Peyer's patch (tissue), 4 donors: ENCODE data around the gene NOC2L. TPM values are rescaled to one million over a fixed set of nuclear protein-coding genes. Genes with fewer than 3 reads are reported as not detected.

Experiments
- DNase-seq, 3 donors: peaks; one replicate each; pipeline ENCODE4 v3.0.0-alpha.2; 2017 to 2019
- H3K27ac ChIP-seq, 4 donors: fragments of 200-600 bp; sonication (generic); one replicate each; pipeline ENCODE4 v1.5.1; 2016 to 2019
- H3K27me3 ChIP-seq, 2 donors: fragments of 200-600 bp; sonication (generic); one replicate each; pipeline ENCODE4 v1.5.1; 2019
- H3K36me3 ChIP-seq, 3 donors: fragments of 200-600 bp; sonication (generic); one replicate each; pipeline ENCODE4 v1.5.1; 2016 to 2019
- H3K4me1 ChIP-seq, 4 donors: fragments of 200-600 bp; sonication (generic); one replicate each; pipeline ENCODE4 v1.5.1; 2016 to 2019
- H3K4me3 ChIP-seq, 4 donors: fragments of 200-600 bp; sonication (generic); 1 replicate in 3 of 4; 2 replicates in 1 of 4; pipeline ENCODE4 v1.5.1; 2016 to 2019; ENCODE audit warnings: mild to moderate bottlenecking in 1 of 4
- H3K9me3 ChIP-seq, 4 donors: fragments of 200-600 bp; sonication (generic); one replicate each; pipeline ENCODE4 v1.5.1; 2016 to 2019; ENCODE audit warnings: mild to moderate bottlenecking in 1 of 4
- POLR2A ChIP-seq, 2 donors: fragments of 450-650 bp; IDR thresholded peaks; one replicate each; pipeline ENCODE4 v1.5.1; 2017; ENCODE audit warnings: antibody characterized with exemption in 2 of 2, mild to moderate bottlenecking in 2 of 2, moderate library complexity in 2 of 2
- total RNA-seq, 4 donors: library from RNA; depleted of rRNA; stranded (reverse); fragments of >200 nt; gene quantifications; one replicate each; pipeline ENCODE4 v1.1.0, GENCODE V29; 2016
- TF ChIP-seq, protein P1 (sequence below), 6 experiments: fragments of 450-650 bp in 4 of 6; fragments of 200-600 bp in 2 of 6; sonication (generic) in 1 of 6; IDR thresholded peaks; one replicate each; pipeline ENCODE4 v1.5.1; 2017 to 2019; ENCODE audit warnings: antibody characterized with exemption in 6 of 6, mild to moderate bottlenecking in 3 of 6, moderate library complexity in 1 of 6

The NOC2L gene
- total RNA-seq, 4 donors from 2014 or later: 18.2 to 58.6 (median 39.9) TPM

DNA sequence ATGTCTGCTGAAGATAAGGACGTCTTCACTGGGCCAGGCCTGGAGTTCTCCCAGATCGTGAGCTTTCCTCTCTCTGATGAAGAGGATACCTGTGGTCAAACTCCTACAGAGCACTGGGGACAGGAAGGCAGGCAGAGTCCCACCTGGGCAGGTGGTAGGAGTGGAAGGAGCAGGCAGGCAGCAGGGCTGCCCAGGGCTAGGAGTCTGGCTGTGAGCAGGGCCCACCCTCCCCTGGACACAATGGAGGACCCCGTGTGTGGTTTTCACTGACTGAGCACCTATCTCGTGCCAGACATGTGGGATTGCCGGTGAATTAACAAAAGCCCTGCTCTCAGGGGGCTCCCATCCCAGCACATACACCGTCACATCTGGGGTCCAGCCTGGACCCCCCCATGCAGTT, 40.2 kb downstream of the NOC2L start:
- TF ChIP-seq POLR2A (IDR thresholded peaks at IDR 0.05): no peak
- TF ChIP-seq, protein P1, sequence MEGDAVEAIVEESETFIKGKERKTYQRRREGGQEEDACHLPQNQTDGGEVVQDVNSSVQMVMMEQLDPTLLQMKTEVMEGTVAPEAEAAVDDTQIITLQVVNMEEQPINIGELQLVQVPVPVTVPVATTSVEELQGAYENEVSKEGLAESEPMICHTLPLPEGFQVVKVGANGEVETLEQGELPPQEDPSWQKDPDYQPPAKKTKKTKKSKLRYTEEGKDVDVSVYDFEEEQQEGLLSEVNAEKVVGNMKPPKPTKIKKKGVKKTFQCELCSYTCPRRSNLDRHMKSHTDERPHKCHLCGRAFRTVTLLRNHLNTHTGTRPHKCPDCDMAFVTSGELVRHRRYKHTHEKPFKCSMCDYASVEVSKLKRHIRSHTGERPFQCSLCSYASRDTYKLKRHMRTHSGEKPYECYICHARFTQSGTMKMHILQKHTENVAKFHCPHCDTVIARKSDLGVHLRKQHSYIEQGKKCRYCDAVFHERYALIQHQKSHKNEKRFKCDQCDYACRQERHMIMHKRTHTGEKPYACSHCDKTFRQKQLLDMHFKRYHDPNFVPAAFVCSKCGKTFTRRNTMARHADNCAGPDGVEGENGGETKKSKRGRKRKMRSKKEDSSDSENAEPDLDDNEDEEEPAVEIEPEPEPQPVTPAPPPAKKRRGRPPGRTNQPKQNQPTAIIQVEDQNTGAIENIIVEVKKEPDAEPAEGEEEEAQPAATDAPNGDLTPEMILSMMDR (IDR thresholded peaks at IDR 0.05): no peak
- Histone ChIP-seq H3K4me3 (no peak overlapping the region), H3K4me1 (peaks cover 0 to 47% (median 14%) of the 10 kb centered on the region in 4 donors), H3K27ac (no peak overlapping the region), H3K27me3 (peaks cover 0 to 48% of the 10 kb centered on the region in 2 donors), H3K36me3 (no peaks in the 10 kb centered on the region), H3K9me3 (no peaks in the 10 kb centered on the region)
- no peak for DNase-seq

DNA sequence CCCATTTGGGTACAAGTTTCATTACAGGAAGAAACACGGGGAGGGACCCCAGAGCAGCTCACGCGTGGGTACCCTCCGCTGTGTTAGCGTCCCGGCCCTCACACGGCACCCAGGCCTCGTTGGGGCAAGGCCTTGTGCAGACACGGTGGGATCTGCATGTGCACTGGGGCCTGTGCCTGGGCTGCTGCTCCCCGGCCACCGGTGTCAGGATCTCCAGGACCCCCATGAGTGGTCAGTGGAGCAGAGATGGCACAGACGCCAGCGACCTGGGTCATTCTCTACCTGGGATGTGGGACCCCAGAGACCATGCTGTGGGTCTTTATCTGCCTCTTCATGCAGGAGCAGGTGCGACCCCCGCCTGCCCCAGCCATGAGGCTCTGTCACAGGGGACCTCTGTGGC, 40.7 kb downstream of the NOC2L start:
- no peaks in the 10 kb centered on the region for H3K36me3 ChIP-seq
- TF ChIP-seq POLR2A (IDR thresholded peaks at IDR 0.05): no peak
- TF ChIP-seq, protein P1 (IDR thresholded peaks at IDR 0.05): no peak
- H3K4me1 ChIP-seq: peaks cover 0 to 42% (median 10%) of the 10 kb centered on the region in 4 donors
- H3K27ac ChIP-seq: no peak overlapping the region
- H3K4me3 ChIP-seq: no peak overlapping the region
- H3K9me3 ChIP-seq: no peaks in the 10 kb centered on the region
- no peak for DNase-seq
- H3K27me3 ChIP-seq: peaks cover 0 to 45% of the 10 kb centered on the region in 2 donors

DNA sequence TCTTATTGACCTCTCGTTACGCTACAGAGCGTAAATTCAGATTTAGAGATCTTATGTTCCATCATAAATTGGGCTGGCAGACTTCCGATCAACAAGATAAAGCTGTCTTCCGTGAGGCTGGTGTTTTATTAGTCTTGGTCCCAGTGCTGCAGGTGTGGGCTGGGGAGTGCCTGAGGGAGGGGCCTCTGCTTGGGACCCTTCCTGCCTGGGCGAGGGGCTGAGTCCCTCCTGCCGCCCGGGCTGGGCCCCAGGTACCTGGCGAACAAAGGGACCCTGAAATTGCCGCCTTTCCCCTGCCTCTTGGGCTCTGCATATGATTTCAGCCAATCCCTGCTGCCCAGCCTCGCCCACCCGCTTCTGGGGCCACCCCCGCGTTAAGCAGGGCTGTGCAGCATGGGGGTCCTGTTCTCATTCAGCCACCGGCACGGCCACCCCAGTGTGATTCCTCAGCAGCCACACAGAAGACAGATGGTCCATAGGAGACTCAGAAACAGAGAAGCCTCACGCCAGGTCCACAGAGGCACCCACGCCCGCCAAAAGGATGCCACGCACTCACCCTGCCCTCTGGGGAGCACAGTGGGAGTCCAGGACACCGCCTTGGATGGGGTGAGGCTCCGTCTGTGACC, 41.5 kb downstream of the NOC2L start:
- DNase-seq: no peak

DNA sequence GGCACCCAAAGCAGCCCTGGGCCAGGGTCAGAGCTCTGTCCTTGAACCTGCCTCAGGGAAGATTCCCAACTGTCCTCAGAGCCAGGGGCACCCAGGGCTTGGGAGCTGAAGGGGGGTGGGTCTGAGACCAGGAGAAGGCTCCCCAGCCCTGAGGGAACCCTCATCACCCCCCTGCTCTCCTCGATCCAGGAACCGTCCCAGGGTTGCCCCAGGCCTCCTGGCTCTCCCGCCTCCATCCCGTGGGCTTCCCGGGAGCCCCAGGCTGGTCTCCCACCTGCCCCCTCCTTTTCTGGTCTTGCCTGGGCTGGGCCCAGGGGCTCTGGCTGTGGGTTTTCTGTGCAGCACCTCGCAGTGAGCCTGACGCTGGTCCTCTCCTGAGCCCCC, 42.0 kb downstream of the NOC2L start:
- no peaks in the 10 kb centered on the region for H3K36me3 ChIP-seq
- no peak overlapping the region for H3K4me3 ChIP-seq
- TF ChIP-seq, protein P1 (IDR thresholded peaks at IDR 0.05): no peak
- TF ChIP-seq POLR2A (IDR thresholded peaks at IDR 0.05): no peak
- DNase-seq: no peak
- no peaks in the 10 kb centered on the region for H3K9me3 ChIP-seq
- H3K27me3 ChIP-seq: peaks cover 0 to 37% of the 10 kb centered on the region in 2 donors
- no peak overlapping the region for H3K27ac ChIP-seq
- peaks cover 0 to 38% (median 6%) of the 10 kb centered on the region in 4 donors for H3K4me1 ChIP-seq

More for the DNA sequence above, 41.5 kb downstream of the NOC2L start:
- Histone ChIP-seq H3K36me3 (no peaks in the 10 kb centered on the region), H3K4me1 (peaks cover 0 to 36% (median 6%) of the 10 kb centered on the region in 4 donors), H3K9me3 (no peaks in the 10 kb centered on the region), H3K4me3 (no peak overlapping the region), H3K27ac (no peak overlapping the region), H3K27me3 (peaks cover 0 to 37% of the 10 kb centered on the region in 2 donors)
- TF ChIP-seq, protein P1 (IDR thresholded peaks at IDR 0.05): no peak
- no peak for TF ChIP-seq POLR2A (IDR thresholded peaks at IDR 0.05)

DNA sequence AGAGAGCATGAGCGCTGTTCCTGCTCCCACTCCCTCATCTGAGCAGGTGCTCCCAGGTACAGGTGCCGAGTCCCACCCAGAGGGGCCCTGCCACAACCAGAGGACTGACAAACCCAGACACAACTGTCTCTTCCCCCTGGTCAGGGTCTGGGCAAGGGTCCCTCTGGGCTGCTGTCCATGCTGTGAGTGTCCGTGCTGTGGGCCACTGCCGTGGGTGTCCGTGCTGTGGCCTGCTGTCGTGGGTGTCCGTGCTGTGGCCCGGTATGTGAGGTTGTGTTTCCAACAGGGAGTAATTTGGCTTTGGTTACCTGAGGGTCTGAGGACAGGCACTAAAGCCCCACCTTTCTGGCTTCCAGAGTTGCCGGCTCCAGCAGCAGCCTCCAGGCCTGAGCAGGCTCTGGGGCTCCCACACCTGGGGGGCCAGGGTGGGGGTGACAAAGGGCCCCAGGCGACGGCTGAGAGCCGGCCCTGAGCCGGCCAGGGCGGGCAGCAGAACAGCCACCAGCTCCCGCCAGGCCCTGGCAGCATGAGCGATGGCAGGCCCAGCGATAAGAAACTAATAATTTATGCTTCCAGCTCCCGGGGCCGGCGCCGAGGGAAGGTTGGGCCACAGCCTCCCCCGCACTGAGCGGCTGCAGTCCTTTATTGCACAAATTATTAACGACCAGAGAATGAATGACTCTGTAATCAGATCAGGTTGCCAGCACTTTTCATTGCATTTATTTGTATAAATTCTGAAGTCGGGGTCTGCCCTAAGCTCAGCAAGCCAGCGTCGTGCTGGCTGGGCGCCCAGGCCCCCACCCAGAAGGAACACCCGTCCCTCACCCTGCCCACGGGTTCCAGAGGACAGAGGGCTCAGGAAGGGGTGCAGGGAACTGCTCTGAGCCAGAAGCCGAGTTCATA, 42.6 kb downstream of the NOC2L start:
- H3K9me3 ChIP-seq: no peaks in the 10 kb centered on the region
- DNase-seq: no peak
- H3K27ac ChIP-seq: no peak overlapping the region
- TF ChIP-seq, protein P1 (IDR thresholded peaks at IDR 0.05): no peak
- TF ChIP-seq POLR2A (IDR thresholded peaks at IDR 0.05): no peak
- H3K4me1 ChIP-seq: peaks cover 0 to 39% (median 6%) of the 10 kb centered on the region in 4 donors
- no peaks in the 10 kb centered on the region for H3K36me3 ChIP-seq
- H3K4me3 ChIP-seq: no peak overlapping the region
- peaks cover 0 to 36% of the 10 kb centered on the region in 2 donors for H3K27me3 ChIP-seq
